Measurements from ENCODE around the gene PTGR1.
A peak's percentile ranks its signal among the peaks of the same experiment; 100 is the strongest.

Gene PTGR1

DNA sequence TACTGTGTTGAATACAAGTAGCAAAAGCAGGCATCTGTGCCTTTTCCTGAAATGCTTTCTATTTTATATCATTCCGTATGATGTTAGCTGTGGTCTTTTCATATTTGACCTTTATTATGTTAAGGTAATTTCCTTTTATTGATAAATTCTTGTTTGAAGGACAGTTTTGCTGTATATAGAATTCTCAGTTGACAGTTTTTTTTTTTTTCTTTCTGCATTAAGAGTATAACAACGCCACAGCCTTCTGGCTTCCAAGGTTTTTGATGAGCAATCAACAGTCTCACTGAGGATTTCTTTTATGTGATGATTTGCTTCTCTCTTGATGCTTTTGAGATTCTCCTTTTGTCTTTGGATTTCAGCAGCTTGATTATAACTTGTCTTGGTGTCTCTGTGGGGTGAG lies 50.8 kb downstream of the PTGR1 start:
- H3K4me3 ChIP-seq = no peak overlapping the region
- H3K9ac ChIP-seq (ENCODE audit: insufficient read length) = no peak overlapping the region
- no peak for DNase-seq (ENCODE audit: low read depth, low spot score)
- peaks cover 25% of the 10 kb centered on the region for H3K9me3 ChIP-seq (ENCODE audit: low read depth, low read length)
- peaks cover 3% of the 10 kb centered on the region; the same call in 1 of the 2 replicates for H3K36me3 ChIP-seq (ENCODE audit: insufficient read depth, low read length)
- TF ChIP-seq POLR2AphosphoS5 (IDR thresholded peaks at IDR 0.05; ENCODE audit: borderline replicate concordance, low read depth, low read length) (no peak), EZH2 (IDR thresholded peaks at IDR 0.05) (no peak), FOXP2 (optimal IDR thresholded peaks at IDR 0.05; ENCODE audit: control extremely low read depth, extremely low read length, insufficient read depth) (no peak)
- no peak overlapping the region for H3K27ac ChIP-seq

DNA sequence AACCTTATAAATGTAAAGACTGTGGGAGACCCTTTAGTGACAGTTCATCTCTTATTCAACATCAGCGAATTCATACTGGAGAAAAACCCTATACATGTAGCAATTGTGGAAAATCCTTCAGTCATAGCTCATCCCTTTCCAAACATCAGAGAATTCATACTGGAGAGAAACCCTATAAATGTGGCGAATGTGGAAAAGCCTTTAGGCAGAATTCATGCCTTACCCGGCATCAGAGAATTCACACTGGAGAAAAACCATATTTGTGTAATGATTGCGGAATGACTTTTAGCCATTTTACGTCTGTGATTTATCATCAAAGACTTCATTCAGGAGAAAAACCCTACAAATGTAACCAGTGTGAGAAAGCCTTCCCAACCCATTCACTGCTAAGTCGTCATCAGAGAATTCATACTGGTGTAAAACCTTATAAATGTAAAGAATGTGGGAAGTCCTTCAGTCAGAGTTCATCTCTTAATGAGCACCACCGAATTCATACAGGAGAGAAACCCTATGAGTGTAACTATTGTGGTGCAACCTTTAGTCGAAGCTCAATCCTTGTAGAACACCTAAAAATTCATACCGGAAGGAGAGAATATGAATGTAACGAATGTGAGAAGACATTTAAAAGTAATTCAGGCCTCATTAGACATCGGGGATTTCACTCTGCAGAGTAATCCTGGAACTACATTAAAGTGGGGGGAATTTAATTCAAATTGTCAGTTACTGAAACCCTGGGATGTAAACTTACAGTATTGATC lies 56.8 kb downstream of the PTGR1 start:
- Histone ChIP-seq H3K9ac (ENCODE audit: insufficient read length) (no peak overlapping the region), H3K9me3 (ENCODE audit: low read depth, low read length) (peaks cover 37% of the 10 kb centered on the region), H3K27ac (no peak overlapping the region), H3K4me3 (no peak overlapping the region), H3K36me3 (ENCODE audit: insufficient read depth, low read length) (peaks cover 25% of the 10 kb centered on the region)
- TF ChIP-seq EZH2 (IDR thresholded peaks at IDR 0.05) = no peak
- TF ChIP-seq FOXP2 (optimal IDR thresholded peaks at IDR 0.05; ENCODE audit: control extremely low read depth, extremely low read length, insufficient read depth) = no peak
- no peak for TF ChIP-seq POLR2AphosphoS5 (IDR thresholded peaks at IDR 0.05; ENCODE audit: borderline replicate concordance, low read depth, low read length)
- no peak for DNase-seq (ENCODE audit: low read depth, low spot score)

DNA sequence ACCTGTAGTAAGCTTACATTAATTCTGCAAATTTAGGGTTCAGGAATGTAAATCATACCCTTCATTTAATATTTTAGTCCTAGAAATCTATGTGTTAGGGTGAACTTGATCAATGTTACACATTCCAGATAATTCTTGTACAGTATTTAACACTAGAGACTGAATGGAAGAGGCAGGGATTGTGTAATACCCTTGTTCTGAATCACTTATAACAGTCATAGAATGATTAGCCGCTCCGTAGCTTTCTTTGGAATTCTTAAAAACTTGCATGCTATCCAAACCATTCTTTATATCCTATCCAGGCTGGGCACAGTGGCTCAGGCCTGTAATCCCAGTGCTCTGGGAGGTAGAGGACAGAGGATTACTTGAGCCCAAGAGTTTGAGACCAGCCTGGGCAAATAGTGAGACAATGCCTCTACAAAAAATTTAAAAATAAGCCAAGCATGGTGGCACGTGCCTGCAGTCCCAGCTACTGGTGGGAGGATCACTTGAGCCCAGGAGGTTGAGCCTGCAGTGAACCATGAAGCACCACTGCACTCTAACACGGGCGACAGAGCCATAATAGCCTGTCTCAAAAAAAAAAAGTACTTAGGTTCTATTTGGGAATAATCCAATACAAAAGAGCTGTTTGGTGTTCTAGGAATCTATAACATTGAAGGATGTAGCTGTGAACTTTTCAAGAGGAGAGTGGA lies 66.2 kb downstream of the PTGR1 start:
- DNase-seq (ENCODE audit: low read depth, low spot score) = no peak
- H3K36me3 ChIP-seq (ENCODE audit: insufficient read depth, low read length) = peaks cover 42% of the 10 kb centered on the region
- TF ChIP-seq EZH2 (IDR thresholded peaks at IDR 0.05) = no peak
- TF ChIP-seq POLR2AphosphoS5 (IDR thresholded peaks at IDR 0.05; ENCODE audit: borderline replicate concordance, low read depth, low read length) = no peak
- no peak for TF ChIP-seq FOXP2 (optimal IDR thresholded peaks at IDR 0.05; ENCODE audit: control extremely low read depth, extremely low read length, insufficient read depth)
- no peak overlapping the region for H3K27ac ChIP-seq
- H3K9ac ChIP-seq (ENCODE audit: insufficient read length) = no peak overlapping the region
- no peak overlapping the region for H3K4me3 ChIP-seq
- H3K9me3 ChIP-seq (ENCODE audit: low read depth, low read length) = peaks cover 17% of the 10 kb centered on the region

DNA sequence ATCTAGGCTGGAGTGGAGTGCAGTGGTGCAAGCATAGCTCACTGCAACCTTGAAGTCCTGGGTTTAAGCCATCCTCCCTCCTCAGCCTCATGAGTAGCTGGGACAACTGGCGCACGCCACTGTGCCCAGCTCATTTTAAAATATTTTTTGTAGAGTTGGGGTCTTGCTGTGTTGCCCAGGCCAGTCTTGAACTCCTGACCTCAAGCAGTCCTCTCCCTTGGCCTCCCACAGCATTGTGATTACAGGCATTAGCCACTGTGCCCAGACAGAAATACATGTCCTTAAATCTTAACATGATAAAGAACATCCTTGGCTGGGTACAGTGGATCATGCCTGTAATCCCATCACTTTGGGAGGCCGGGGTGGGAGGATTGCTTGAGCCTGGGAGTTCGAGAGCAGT lies 67.7 kb downstream of the PTGR1 start:
- Histone ChIP-seq H3K4me3 (no peak overlapping the region), H3K27ac (no peak overlapping the region), H3K36me3 (ENCODE audit: insufficient read depth, low read length) (peaks cover 30% of the 10 kb centered on the region), H3K9ac (ENCODE audit: insufficient read length) (no peak overlapping the region), H3K9me3 (ENCODE audit: low read depth, low read length) (peaks cover 12% of the 10 kb centered on the region; the same call in 1 of the 2 replicates)
- DNase-seq (ENCODE audit: low read depth, low spot score) = no peak
- TF ChIP-seq FOXP2 (optimal IDR thresholded peaks at IDR 0.05; ENCODE audit: control extremely low read depth, extremely low read length, insufficient read depth) (no peak), EZH2 (IDR thresholded peaks at IDR 0.05) (no peak), POLR2AphosphoS5 (IDR thresholded peaks at IDR 0.05; ENCODE audit: borderline replicate concordance, low read depth, low read length) (no peak)

DNA sequence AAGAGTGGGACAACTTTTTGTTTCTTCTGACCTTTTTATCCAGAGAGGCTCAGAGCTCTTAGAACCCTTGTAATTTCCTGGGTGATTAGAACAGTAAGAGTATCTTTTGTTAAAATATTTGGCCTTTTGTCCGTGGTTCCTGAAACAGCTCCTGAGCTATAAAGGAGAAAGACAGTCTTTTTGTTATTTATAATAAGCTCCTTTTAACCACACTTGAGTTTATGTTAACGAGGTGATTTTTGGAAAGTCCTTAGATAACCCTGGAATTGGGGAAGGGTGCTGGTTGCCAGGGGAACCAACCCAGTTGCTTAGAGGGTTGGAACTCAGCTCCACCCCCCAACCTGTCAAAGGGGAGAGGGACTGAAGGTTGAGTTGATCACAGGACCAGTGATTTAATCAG lies 69.7 kb downstream of the PTGR1 start:
- Histone ChIP-seq H3K4me3 (peak overlapping the region; percentile 63), H3K9me3 (ENCODE audit: low read depth, low read length) (peaks cover 12% of the 10 kb centered on the region; the same call in 1 of the 2 replicates), H3K27ac (peak overlapping the region; percentile 96), H3K36me3 (ENCODE audit: insufficient read depth, low read length) (peaks cover 21% of the 10 kb centered on the region), H3K9ac (ENCODE audit: insufficient read length) (peak overlapping the region; percentile 61)
- TF ChIP-seq POLR2AphosphoS5 (IDR thresholded peaks at IDR 0.05; ENCODE audit: borderline replicate concordance, low read depth, low read length) (peak; percentile 30; the same call in 1 of the 2 replicates), FOXP2 (optimal IDR thresholded peaks at IDR 0.05; ENCODE audit: control extremely low read depth, extremely low read length, insufficient read depth) (no peak)
- peak; percentile 52 for DNase-seq (ENCODE audit: low read depth, low spot score)

DNA sequence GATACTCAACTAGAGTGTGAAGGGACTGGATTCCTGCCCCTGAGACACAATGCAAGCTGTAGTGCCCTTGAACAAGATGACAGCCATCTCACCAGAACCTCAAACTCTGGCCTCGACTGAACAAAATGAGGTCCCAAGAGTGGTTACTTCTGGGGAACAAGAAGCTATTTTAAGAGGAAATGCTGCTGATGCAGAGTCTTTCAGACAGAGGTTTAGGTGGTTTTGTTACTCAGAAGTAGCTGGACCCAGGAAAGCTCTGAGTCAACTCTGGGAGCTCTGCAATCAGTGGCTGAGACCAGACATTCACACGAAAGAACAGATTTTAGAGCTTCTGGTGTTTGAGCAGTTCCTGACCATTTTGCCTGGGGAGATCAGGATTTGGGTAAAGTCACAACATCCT lies 72.1 kb downstream of the PTGR1 start:
- Histone ChIP-seq H3K9me3 (ENCODE audit: low read depth, low read length) (no peaks in the 10 kb centered on the region), H3K27ac (no peak overlapping the region), H3K9ac (ENCODE audit: insufficient read length) (no peak overlapping the region), H3K4me3 (no peak overlapping the region), H3K36me3 (ENCODE audit: insufficient read depth, low read length) (0 out of 2 replicates have a peak, but pooled peaks cover 3% of the 10 kb centered on the region)
- DNase-seq (ENCODE audit: low read depth, low spot score) = no peak
- TF ChIP-seq FOXP2 (optimal IDR thresholded peaks at IDR 0.05; ENCODE audit: control extremely low read depth, extremely low read length, insufficient read depth) (no peak), POLR2AphosphoS5 (IDR thresholded peaks at IDR 0.05; ENCODE audit: borderline replicate concordance, low read depth, low read length) (no peak), EZH2 (IDR thresholded peaks at IDR 0.05) (no peak)

DNA sequence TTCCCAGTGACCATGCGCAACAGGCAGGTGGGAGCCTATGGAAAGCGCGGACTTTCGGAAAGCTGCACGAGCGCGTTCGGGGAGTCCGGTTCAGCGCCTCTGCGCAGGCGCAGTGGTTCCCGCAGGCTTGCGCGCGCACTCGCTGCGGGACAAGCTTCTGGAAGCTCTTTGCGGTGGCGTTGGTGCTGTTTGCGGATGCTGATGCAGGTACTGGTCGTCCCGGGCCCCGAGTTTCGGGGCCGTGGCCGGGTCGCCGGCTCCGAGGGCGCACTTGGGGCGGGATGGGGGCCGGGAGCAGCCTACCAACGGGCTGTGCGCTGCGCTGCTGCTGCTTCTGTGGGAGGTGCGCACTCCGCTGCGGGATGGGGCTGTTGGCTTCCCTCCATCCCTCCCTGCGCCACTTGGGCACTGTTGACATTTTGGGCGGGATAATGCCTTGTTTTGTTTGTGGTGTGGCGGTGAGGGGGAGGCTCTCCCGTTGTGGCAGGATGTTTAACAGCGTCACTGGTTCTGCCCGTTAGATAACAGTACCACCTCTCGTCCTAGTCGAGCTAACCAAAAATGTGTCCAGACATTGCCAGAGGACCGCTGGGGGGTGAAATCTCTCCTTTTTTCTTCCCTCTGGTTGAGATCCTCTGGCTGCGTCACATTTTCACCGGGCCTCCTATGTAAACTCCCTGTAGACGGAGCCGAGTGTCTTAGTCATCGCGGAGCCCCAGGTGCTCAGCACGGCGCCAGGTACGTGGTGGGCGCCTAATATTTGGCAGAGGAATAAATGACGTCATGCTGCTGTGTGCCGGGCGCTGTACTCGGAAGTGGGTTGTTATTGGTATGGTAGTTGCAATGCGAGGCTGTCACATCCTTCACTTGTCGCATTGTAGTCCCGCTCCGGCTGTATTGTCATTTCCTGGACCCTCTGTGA lies 74.1 kb downstream of the PTGR1 start, which contains the start of gene ZNF483:
Gene ZNF483 (plus strand): TSS at position 124 of the 922 bp plus-strand sequence. CDS start 2,217 bp downstream, outside the sequence.
- H3K36me3 ChIP-seq (ENCODE audit: insufficient read depth, low read length) = 0 out of 2 replicates have a peak, but pooled peaks cover 3% of the 10 kb centered on the region
- peak within 1 kb of the TSS; percentile 85 for H3K4me3 ChIP-seq
- H3K9ac ChIP-seq (ENCODE audit: insufficient read length) = peak within 1 kb of the TSS; percentile 58
- no peak within 1 kb of the TSS for H3K27ac ChIP-seq
- H3K9me3 ChIP-seq (ENCODE audit: low read depth, low read length) = no peaks in the 10 kb centered on the region
- DNase-seq (ENCODE audit: low read depth, low spot score) = no peak
- peak; percentile 64 for TF ChIP-seq POLR2AphosphoS5 (IDR thresholded peaks at IDR 0.05; ENCODE audit: borderline replicate concordance, low read depth, low read length)
- no peak for TF ChIP-seq FOXP2 (optimal IDR thresholded peaks at IDR 0.05; ENCODE audit: control extremely low read depth, extremely low read length, insufficient read depth)
- TF ChIP-seq EZH2 (IDR thresholded peaks at IDR 0.05) = no peak

Measured in SK-N-MC (cell line).